ENCODE measurements around the gene TAP1. TPM values are rescaled to one million over a fixed set of nuclear protein-coding genes. Genes with fewer than 3 reads are reported as not detected.
"Not testable (repeated sequence)": the region's sequence is repeated elsewhere in the genome, so short reads cannot be mapped to it uniquely, and the experiment has no call there.

The TAP1 gene
- total RNA-seq, 1 donor, result 122 TPM

GRCh38 chr6:32876603-32877002 is 23.1 kb upstream of the TAP1 start:
- no peak for TF ChIP-seq CTCF (IDR thresholded peaks at IDR 0.05; ENCODE audit: insufficient read depth, low read depth, low read length)
- no peak overlapping the region for H3K4me3 ChIP-seq (ENCODE audit: low read depth, low read length)
- DNase-seq (ENCODE audit: low read depth), result no peak

- not testable (repeated sequence) for H3K4me3 ChIP-seq (ENCODE audit: low read depth, low read length); DNase-seq (ENCODE audit: low read depth)
These were observed 20.4 kb upstream of the TAP1 start for GRCh38 chr6:32873947-32874346.

GRCh38 chr6:32868257-32868788 is 14.8 kb upstream of the TAP1 start:
- TF ChIP-seq CTCF (IDR thresholded peaks at IDR 0.05; ENCODE audit: insufficient read depth, low read depth, low read length), result peak; percentile 94
- H3K4me3 ChIP-seq (ENCODE audit: low read depth, low read length), result no peak overlapping the region
- DNase-seq (ENCODE audit: low read depth), result peak; percentile 81

- no peak for DNase-seq (ENCODE audit: low read depth)
- TF ChIP-seq CTCF (IDR thresholded peaks at IDR 0.05; ENCODE audit: insufficient read depth, low read depth, low read length), result no peak
- no peak overlapping the region for H3K4me3 ChIP-seq (ENCODE audit: low read depth, low read length)
These were observed 14.2 kb upstream of the TAP1 start for GRCh38 chr6:32867554-32868256.

GRCh38 chr6:32867022-32867477 is 13.5 kb upstream of the TAP1 start:
- H3K4me3 ChIP-seq (ENCODE audit: low read depth, low read length), result no peak overlapping the region
- DNase-seq (ENCODE audit: low read depth), result no peak
- no peak for TF ChIP-seq CTCF (IDR thresholded peaks at IDR 0.05; ENCODE audit: insufficient read depth, low read depth, low read length)

GRCh38 chr6:32865724-32866443 is 12.4 kb upstream of the TAP1 start:
- DNase-seq (ENCODE audit: low read depth), result no peak
- no peak overlapping the region for H3K4me3 ChIP-seq (ENCODE audit: low read depth, low read length)
- TF ChIP-seq CTCF (IDR thresholded peaks at IDR 0.05; ENCODE audit: insufficient read depth, low read depth, low read length), result no peak

- no peak for DNase-seq (ENCODE audit: low read depth)
- no peak for TF ChIP-seq CTCF (IDR thresholded peaks at IDR 0.05; ENCODE audit: insufficient read depth, low read depth, low read length)
- no peak overlapping the region for H3K4me3 ChIP-seq (ENCODE audit: low read depth, low read length)
These were observed 9.2 kb upstream of the TAP1 start for GRCh38 chr6:32862725-32863124.
